B cell (primary cell): ENCODE results near the gene CITED2. TPM values are rescaled to one million over a fixed set of nuclear protein-coding genes. Genes with fewer than 3 reads are reported as not detected.

Experiments used
- ATAC-seq: fragments of 200-7000 bp; cut with Tn5 transposase; one replicate; pipeline ENCODE4 v1.10.0; 2021; ENCODE audit warnings: low read depth, mild to moderate bottlenecking, moderate number of reproducible peaks, moderate library complexity
- CTCF ChIA-PET: fragments of 350-600 bp; sonication (Branson Sonifier 250); formaldehyde crosslinking; loops from one replicate; lab custom pipeline; 2021; ENCODE audit warnings: antibody characterized with exemption, inconsistent platforms; lab: Charles Lee
- POLR2A ChIA-PET: fragments of 350-600 bp; sonication (Branson Sonifier 250); formaldehyde crosslinking; loops from one replicate; lab custom pipeline; 2021; ENCODE audit warnings: antibody characterized with exemption; lab: Charles Lee
- DNase-seq: peaks from one replicate; pipeline ENCODE4 v3.0.0; 2013
- H2AFZ ChIP-seq: 2 replicates; pipeline ENCODE4 v1.6.1; 2012; ENCODE audit warnings: mild to moderate bottlenecking, low read depth, low read length; ENCODE audit not compliant: insufficient read depth, poor library complexity, severe bottlenecking
- H3K27ac ChIP-seq, 2 donors: 1 replicate in 1 of 2; 2 replicates in 1 of 2; pipeline ENCODE4 v1.5.1; 2012 to 2013; ENCODE audit warnings: low read length in 2 of 2, mild to moderate bottlenecking in 2 of 2, moderate library complexity in 1 of 2
- H3K27me3 ChIP-seq, 4 experiments: fragments of 200-600 bp in 1 of 4; sonication (generic) in 1 of 4; replicated peaks in 1 of 4; 1 replicate in 2 of 4; 2 replicates in 2 of 4; pipeline versions ENCODE4 v1.6.1 to v1.7.0; 2013 to 2016; ENCODE audit warnings: low read length in 3 of 4, mild to moderate bottlenecking in 2 of 4, mixed read lengths in 1 of 4, moderate library complexity in 1 of 4; ENCODE audit not compliant: insufficient read depth in 4 of 4, control insufficient read depth in 3 of 4; ENCODE audit errors: control extremely low read depth in 1 of 4
- H3K36me3 ChIP-seq, 2 experiments: replicated peaks in 1 of 2; 1 replicate in 1 of 2; 2 replicates in 1 of 2; pipeline versions ENCODE4 v1.6.1 to v1.7.1; 2013; ENCODE audit warnings: low read length in 1 of 2; ENCODE audit not compliant: insufficient read depth in 2 of 2, control insufficient read depth in 1 of 2; ENCODE audit errors: control extremely low read depth in 1 of 2, extremely low read depth in 1 of 2
- H3K4me1 ChIP-seq, 2 donors: fragments of 200-600 bp in 1 of 2; sonication (generic) in 1 of 2; 1 replicate in 1 of 2; 2 replicates in 1 of 2; pipeline versions ENCODE4 v1.5.1 to v1.6.1; 2013 to 2017; ENCODE audit warnings: low read length in 2 of 2; ENCODE audit not compliant: control insufficient read depth in 2 of 2, insufficient read depth in 2 of 2
- H3K4me2 ChIP-seq: replicated peaks from 2 replicates; pipeline ENCODE3; 2012; ENCODE audit warnings: mild to moderate bottlenecking, low read depth, low read length; ENCODE audit not compliant: poor library complexity, severe bottlenecking
- H3K4me3 ChIP-seq, 5 experiments: fragments of 200-600 bp in 1 of 5; sonication (generic) in 1 of 5; 1 replicate in 3 of 5; 2 replicates in 2 of 5; pipeline versions ENCODE4 v1.5.1 to v1.7.0; 2011 to 2016; ENCODE audit warnings: low read length in 4 of 5, mild to moderate bottlenecking in 4 of 5, low read depth in 2 of 5, control low read depth in 1 of 5, moderate library complexity in 1 of 5; ENCODE audit not compliant: insufficient read depth in 1 of 5; ENCODE audit errors: control extremely low read depth in 1 of 5, extremely low read depth in 1 of 5
- H3K79me2 ChIP-seq: fragments of 200-600 bp; sonication (generic); one replicate; pipeline ENCODE4 v1.6.0; 2016; ENCODE audit warnings: low read length; ENCODE audit not compliant: control insufficient read depth, insufficient read depth
- H3K9ac ChIP-seq: fragments of 200-600 bp; sonication (generic); 2 replicates; pipeline ENCODE4 v1.6.1; 2017; ENCODE audit warnings: mild to moderate bottlenecking, low read length, moderate library complexity
- H3K9me3 ChIP-seq, 3 donors: one replicate each; pipeline versions ENCODE4 v1.6.1 to v1.7.1; 2013; ENCODE audit warnings: low read length in 2 of 3; ENCODE audit not compliant: control insufficient read depth in 2 of 3, insufficient read depth in 1 of 3; ENCODE audit errors: control extremely low read depth in 1 of 3
- H4K20me1 ChIP-seq: 2 replicates; pipeline ENCODE4 v1.6.0; 2012; ENCODE audit warnings: mild to moderate bottlenecking, low read length; ENCODE audit not compliant: insufficient read depth, control insufficient read depth, poor library complexity, severe bottlenecking
- H3K27ac Mint-ChIP-seq: one replicate; pipeline ENCODE4 v1.8.0; 2021; ENCODE audit warnings: mixed read lengths
- H3K27me3 Mint-ChIP-seq: one replicate; pipeline ENCODE4 v1.8.0; 2021; ENCODE audit warnings: mixed read lengths
- H3K4me1 Mint-ChIP-seq: one replicate; pipeline ENCODE4 v1.8.0; 2021; ENCODE audit warnings: mixed read lengths
- H3K4me3 Mint-ChIP-seq: one replicate; pipeline ENCODE4 v1.8.0; 2021; ENCODE audit warnings: mixed read lengths
- H3K9me3 Mint-ChIP-seq: one replicate; pipeline ENCODE4 v1.8.0; 2022; ENCODE audit warnings: mixed read lengths; ENCODE audit not compliant: insufficient read depth
- EZH2 ChIP-seq: IDR thresholded peaks from 2 replicates; pipeline ENCODE4 v1.6.1; 2012; ENCODE audit warnings: borderline replicate concordance, low read depth, mild to moderate bottlenecking, moderate library complexity, low read length; ENCODE audit not compliant: insufficient read depth, poor library complexity, severe bottlenecking
- WGBS: methylation state at CpG from one replicate; pipeline ENCODE4 v1.1.5; 2013; ENCODE audit warnings: missing lambda C conversion rate; ENCODE audit not compliant: insufficient coverage; 5-methylcytosine and 5-hydroxymethylcytosine counted together
- intact Hi-C: fragments of 100-400 bp; cut with micrococcal nuclease; formaldehyde crosslinking; loops from one replicate; pipeline ENCODE4 v1.10.0; 2022
- polyA plus RNA-seq: library from polyadenylated mRNA; depleted of rRNA; stranded (reverse); fragments of >200 nt; gene quantifications from 2 replicates; pipeline ENCODE4 v1.2.3, GENCODE V29; 2012
- total RNA-seq, 2 donors: library from RNA; stranded (reverse); fragments of 120-200 nt in 1 of 2; gene quantifications; 1 replicate in 1 of 2; 2 replicates in 1 of 2; pipeline versions ENCODE4 v1.2.3 to v1.2.4, GENCODE V29; 2013 to 2022
- TF ChIP-seq, protein P1 (sequence below): fragments of 200-600 bp; IDR thresholded peaks from one replicate; pipeline ENCODE4 v1.8.0; 2022; ENCODE audit warnings: antibody characterized with exemption, mild to moderate bottlenecking

The CITED2 gene
- total and polyA plus RNA-seq, 2 donors (not counting 1 experiment from before 2014, with no cell fraction given), result 56.2 to 67.9 TPM

GRCh38 chr6:139371421-139372203 is 2.8 kb downstream of the CITED2 start:
- no peaks in the 10 kb centered on the region for H3K27me3 Mint-ChIP-seq
- Histone ChIP-seq H3K4me3 (peak overlapping the region in 2 of 5 experiments; percentile 1 to 25), H3K27ac (peak overlapping the region in 1 of 2 donors; percentile 64), H3K79me2 (peaks cover 32% of the 10 kb centered on the region), H3K36me3 (no peaks in the 10 kb centered on the region), H3K9ac (no peak overlapping the region), H3K27me3 (no peaks in the 10 kb centered on the region), H3K9me3 (no peaks in the 10 kb centered on the region), H3K4me1 (peaks cover 18 to 26% of the 10 kb centered on the region in 2 donors), H2AFZ (no peak overlapping the region), H4K20me1 (no peaks in the 10 kb centered on the region), H3K4me2 (peak overlapping the region; percentile 92)
- H3K9me3 Mint-ChIP-seq, result no peaks in the 10 kb centered on the region
- peaks cover 33% of the 10 kb centered on the region for H3K4me1 Mint-ChIP-seq
- TF ChIP-seq, protein P1, sequence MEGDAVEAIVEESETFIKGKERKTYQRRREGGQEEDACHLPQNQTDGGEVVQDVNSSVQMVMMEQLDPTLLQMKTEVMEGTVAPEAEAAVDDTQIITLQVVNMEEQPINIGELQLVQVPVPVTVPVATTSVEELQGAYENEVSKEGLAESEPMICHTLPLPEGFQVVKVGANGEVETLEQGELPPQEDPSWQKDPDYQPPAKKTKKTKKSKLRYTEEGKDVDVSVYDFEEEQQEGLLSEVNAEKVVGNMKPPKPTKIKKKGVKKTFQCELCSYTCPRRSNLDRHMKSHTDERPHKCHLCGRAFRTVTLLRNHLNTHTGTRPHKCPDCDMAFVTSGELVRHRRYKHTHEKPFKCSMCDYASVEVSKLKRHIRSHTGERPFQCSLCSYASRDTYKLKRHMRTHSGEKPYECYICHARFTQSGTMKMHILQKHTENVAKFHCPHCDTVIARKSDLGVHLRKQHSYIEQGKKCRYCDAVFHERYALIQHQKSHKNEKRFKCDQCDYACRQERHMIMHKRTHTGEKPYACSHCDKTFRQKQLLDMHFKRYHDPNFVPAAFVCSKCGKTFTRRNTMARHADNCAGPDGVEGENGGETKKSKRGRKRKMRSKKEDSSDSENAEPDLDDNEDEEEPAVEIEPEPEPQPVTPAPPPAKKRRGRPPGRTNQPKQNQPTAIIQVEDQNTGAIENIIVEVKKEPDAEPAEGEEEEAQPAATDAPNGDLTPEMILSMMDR, result no peak
- no peak for TF ChIP-seq EZH2
- ATAC-seq (no peak), DNase-seq (no peak)
- peak overlapping the region; percentile 11 for H3K27ac Mint-ChIP-seq
- ChIA-PET CTCF (interaction anchor here (1.4 to 7.4 kb wide), 4 partner anchors 141 to 382 kb away, joined by 3 to 111 read pairs (median 8); no protein-coding TSS in a partner anchor), POLR2A (interaction anchor here (0.5 kb wide), 1 partner anchor 346 kb away, joined by 11 read pairs; no protein-coding TSS in a partner anchor)
- H3K4me3 Mint-ChIP-seq, result peak overlapping the region; percentile 55
- WGBS, result no CpG with 5 or more reads among the region's 3 CpGs
- intact Hi-C loops, result loop anchor here (2.0 to 5.0 kb wide), 2 partner anchors 555 to 784 kb away; no protein-coding TSS in a partner anchor

DNA sequence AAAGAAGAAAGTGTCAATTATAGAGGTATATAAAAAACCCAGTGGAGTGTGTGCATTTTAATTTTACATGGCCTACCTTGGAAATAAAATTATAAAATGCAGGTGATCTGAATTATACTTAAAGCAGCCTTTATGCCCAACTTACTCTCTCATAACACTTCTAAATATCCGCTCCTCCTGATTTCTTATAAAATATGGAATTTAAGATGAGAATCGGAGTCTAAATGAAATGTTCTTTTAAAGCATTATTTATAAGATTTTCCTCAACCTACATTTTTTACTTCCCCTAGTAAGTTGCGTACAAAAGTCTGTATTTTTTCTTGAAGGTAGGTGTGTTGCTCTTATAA is 3.5 kb downstream of the CITED2 start:
- Histone ChIP-seq H3K79me2 (peaks cover 32% of the 10 kb centered on the region), H3K9me3 (no peaks in the 10 kb centered on the region), H3K27ac (no peak overlapping the region), H3K36me3 (no peaks in the 10 kb centered on the region), H2AFZ (no peak overlapping the region), H4K20me1 (no peaks in the 10 kb centered on the region), H3K4me1 (peaks cover 13 to 22% of the 10 kb centered on the region in 2 donors), H3K4me2 (no peak overlapping the region), H3K4me3 (no peak overlapping the region), H3K9ac (no peak overlapping the region), H3K27me3 (no peaks in the 10 kb centered on the region)
- POLR2A ChIA-PET, result interaction anchor here (0.5 to 0.7 kb wide), 2 partner anchors 238 to 346 kb away, joined by 6 to 11 read pairs; no protein-coding TSS in a partner anchor
- TF ChIP-seq, protein P1, result no peak
- TF ChIP-seq EZH2, result no peak
- no peak overlapping the region for H3K27ac Mint-ChIP-seq
- no CpG with 5 or more reads among the region's 3 CpGs for WGBS
- intact Hi-C loops, result loop anchor here (5.0 kb wide), 1 partner anchor 784 kb away; no protein-coding TSS in a partner anchor
- CTCF ChIA-PET, result interaction anchor here (0.6 to 7.4 kb wide), 12 partner anchors 10 to 540 kb away, joined by 3 to 111 read pairs (median 6); no protein-coding TSS in a partner anchor
- no peak overlapping the region for H3K4me3 Mint-ChIP-seq
- H3K27me3 Mint-ChIP-seq, result no peaks in the 10 kb centered on the region
- no peak for DNase-seq
- no peak for ATAC-seq
- H3K4me1 Mint-ChIP-seq, result peaks cover 30% of the 10 kb centered on the region
- no peaks in the 10 kb centered on the region for H3K9me3 Mint-ChIP-seq
